ENCODE data around the gene TUBGCP3. TPM values are rescaled to one million over a fixed set of nuclear protein-coding genes. Genes with fewer than 3 reads are reported as not detected.

TUBGCP3 gene
- total and polyA plus RNA-seq, 9 of the 15 experiments (the other 6 are each of a cell fraction or from before 2014, with no cell fraction given), result 3.0 to 24.8 (median 15.2) TPM

GRCh38 chr13:112587212-112587763 lies 665 bp downstream of the TUBGCP3 start (continued):
- TF ChIP-seq HDAC1 (IDR thresholded peaks at IDR 0.05) (peak in 1 of 2 experiments; percentile 19; a peak in 1 of 4 replicates), RAD21 (CRISPR knock-in tag; conservative IDR thresholded peaks at IDR 0.05 in 1 of 2, IDR thresholded peaks at IDR 0.05 in 1 of 2) (peak in 1 of 2 experiments; percentile 17; a peak in 1 of 4 replicates), SMAD1 (IDR thresholded peaks at IDR 0.05; ENCODE audit: low read depth, low read length, partially characterized antibody) (no peak), SNRNP70 (optimal IDR thresholded peaks at IDR 0.05; ENCODE audit: low read depth, low read length) (no peak), ZBTB2 (IDR thresholded peaks at IDR 0.05) (no peak), SMARCE1 (IDR thresholded peaks at IDR 0.05) (no peak), JUN (IDR thresholded peaks at IDR 0.05; ENCODE audit: borderline replicate concordance, low read depth, low read length) (0 out of 2 replicates have a peak, but pooled peaks have one; percentile 16), JUN (CRISPR knock-in tag; IDR thresholded peaks at IDR 0.05; ENCODE audit: borderline replicate concordance) (no peak), CXXC5 (CRISPR knock-in tag; IDR thresholded peaks at IDR 0.05) (peak; percentile 40), TBP (optimal IDR thresholded peaks at IDR 0.05; ENCODE audit: low read depth, low read length) (peak; percentile 64), NR4A1 (CRISPR knock-in tag; IDR thresholded peaks at IDR 0.05) (no peak), NR4A1 (tag; IDR thresholded peaks at IDR 0.05) (no peak), THRA (IDR thresholded peaks at IDR 0.05) (no peak), SIN3B (IDR thresholded peaks at IDR 0.05; ENCODE audit: low read depth) (no peak), MAFG (tag; conservative IDR thresholded peaks at IDR 0.05) (peak; percentile 36; the same call in 1 of the 2 replicates), ZNF644 (tag; IDR thresholded peaks at IDR 0.05; ENCODE audit: low read depth) (no peak), TCF7L2 (IDR thresholded peaks at IDR 0.05; ENCODE audit: low read depth, low read length) (no peak), GTF2E2 (tag; IDR thresholded peaks at IDR 0.05) (0 out of 2 replicates have a peak, but pooled peaks have one; percentile 55), CEBPZ (IDR thresholded peaks at IDR 0.05; ENCODE audit: borderline replicate concordance, low read depth, low read length) (no peak), CCAR2 (IDR thresholded peaks at IDR 0.05; ENCODE audit: low read depth, low read length) (no peak), SMAD2 (IDR thresholded peaks at IDR 0.05; ENCODE audit: low read depth, low read length) (no peak), CREB1 (IDR thresholded peaks at IDR 0.05) (no peak), CREB1 (CRISPR knock-in tag; IDR thresholded peaks at IDR 0.05) (peak; percentile 9; the same call in 1 of the 2 replicates), ZNF766 (CRISPR knock-in tag; conservative IDR thresholded peaks at IDR 0.05) (no peak), SREBF1 (IDR thresholded peaks at IDR 0.05; ENCODE audit: borderline replicate concordance, low read depth, low read length) (no peak)
